HG03159 (cell line): Measurements from ENCODE around the gene RIT2.
"Not testable (repeated sequence)": the region's sequence is repeated elsewhere in the genome, so short reads cannot be mapped to it uniquely, and the experiment has no call there.

Experiments
- ATAC-seq: cut with Tn5 transposase; IDR thresholded peaks from one replicate; pipeline ENCODE4 v1.9.1; 2021; ENCODE audit warnings: mild to moderate bottlenecking, moderate library complexity; ENCODE audit not compliant: unreplicated experiment

RIT2 gene

DNA sequence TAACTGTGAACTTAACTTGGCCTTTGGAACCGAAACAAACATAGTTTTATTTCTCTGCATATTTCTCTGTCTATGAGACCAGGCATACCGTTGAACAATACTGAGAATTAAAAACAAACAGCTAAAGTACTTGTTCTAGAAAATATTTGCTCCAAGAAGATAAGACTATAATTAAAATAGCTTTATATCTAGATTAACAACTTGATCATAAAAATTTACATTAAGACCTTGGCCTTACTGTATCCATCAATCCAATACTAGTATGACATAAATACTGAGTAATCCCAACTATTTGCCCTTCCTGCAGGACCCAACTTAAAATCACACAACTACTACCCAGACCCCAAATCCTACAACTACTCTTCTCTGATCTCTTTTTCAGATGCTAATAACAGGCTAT lies 260.9 kb downstream of the RIT2 start:
- no peak for ATAC-seq

DNA sequence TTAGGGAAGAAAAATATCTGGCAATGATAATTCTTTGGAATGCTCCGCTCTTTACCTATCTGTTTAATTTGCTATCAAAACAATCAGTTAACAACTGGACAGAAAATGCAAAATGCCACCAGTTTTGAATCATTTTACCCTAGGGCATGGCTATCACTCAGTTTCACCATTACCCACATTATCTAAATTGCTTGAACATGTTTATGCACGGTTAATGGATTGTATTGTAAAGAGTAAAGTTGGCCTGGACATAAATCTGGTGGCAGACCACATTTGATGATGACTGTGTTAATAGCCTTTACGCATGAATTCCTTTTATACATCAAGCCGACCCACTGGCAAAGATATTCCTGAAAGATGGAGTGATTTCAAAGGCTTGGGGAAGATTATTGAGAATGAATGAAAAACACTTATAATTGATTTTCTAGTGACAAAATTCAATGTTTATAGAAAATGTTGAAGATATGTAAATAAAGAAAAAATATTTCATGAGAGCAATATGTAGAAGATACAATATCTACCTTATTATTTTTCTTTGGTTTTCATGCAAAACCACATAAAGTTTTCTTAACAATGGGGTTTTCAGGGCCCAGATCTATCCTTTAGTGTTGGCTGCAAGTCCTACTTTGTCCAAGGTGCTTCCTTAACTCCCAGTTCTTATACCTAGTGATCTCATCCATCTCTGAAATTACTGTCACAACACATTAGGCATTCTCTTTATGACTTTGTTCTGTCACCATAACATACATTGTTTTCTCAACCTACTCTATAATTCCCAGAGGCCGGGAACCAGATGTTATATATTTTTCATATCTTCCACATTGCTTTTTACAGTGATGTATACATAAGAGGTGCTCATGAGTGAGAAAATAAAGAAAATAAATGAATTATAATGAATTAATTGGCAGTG lies 265.1 kb downstream of the RIT2 start:
- ATAC-seq: no peak

DNA sequence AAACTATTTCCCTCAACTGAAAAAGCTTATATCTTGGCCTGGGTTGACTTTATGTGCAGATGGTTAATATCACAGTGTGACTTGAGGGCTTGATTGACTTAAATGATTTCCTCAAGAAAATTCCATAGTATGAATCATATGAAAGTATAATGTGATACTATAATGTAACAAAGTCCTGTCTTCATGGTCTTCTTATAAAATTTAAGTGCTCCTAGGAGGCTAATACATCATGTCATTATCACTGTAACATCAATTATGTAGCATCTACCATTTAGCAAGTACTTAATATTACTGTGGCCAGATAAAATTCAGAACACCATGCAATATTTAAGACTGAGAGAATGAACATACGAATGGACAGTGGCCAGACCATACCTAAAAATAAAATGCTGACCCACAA lies 276.1 kb downstream of the RIT2 start:
- ATAC-seq: no peak

GRCh38 chr18:42838546-42839145 lies 276.8 kb downstream of the RIT2 start:
- no peak for ATAC-seq

DNA sequence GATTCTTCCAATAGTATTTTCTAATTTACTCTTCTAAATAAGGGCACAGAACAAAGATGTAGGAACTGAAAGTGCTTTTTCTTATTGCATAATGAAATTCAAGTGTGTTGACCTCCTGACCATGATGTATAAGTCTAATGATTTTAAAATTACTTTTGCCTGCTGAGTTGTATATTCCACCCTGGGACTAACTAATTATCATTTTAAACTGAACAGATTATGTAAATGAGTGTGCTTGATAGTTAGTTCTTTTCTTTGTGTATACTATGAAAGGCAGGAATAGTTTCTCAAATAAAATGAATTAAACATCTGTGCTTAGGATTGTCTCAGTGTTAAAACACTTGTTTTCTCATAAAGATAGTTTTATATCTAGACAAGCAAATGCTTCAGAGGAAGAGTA lies 284.5 kb downstream of the RIT2 start:
- no peak for ATAC-seq

DNA sequence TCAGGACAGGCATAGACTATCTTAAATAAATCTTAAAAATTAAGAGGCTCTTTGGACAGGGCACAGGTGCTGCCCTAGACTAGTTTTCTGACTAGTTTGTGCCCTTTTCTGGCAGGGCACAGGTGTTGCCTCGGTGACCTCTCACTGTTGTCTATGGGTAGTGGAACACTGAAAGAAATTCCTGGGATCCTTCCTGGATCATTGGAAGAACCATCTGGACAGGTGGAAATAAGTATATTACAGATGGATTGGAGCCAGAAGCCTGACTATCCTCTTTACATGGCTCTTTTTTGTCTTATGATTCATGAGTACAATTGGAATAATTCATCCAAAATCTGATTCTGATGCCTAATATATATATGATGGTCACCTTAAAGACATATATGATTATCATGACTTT lies 286.6 kb downstream of the RIT2 start:
- no peak for ATAC-seq

GRCh38 chr18:42824178-42824577 lies 291.3 kb downstream of the RIT2 start:
- no peak for ATAC-seq

GRCh38 chr18:42822711-42823110 lies 292.8 kb downstream of the RIT2 start:
- no peak for ATAC-seq

- no peak for ATAC-seq
Observed at GRCh38 chr18:42821492-42821891, 294.0 kb downstream of the RIT2 start.

- ATAC-seq: no peak
Observed at GRCh38 chr18:42814618-42815017, 300.9 kb downstream of the RIT2 start.

DNA sequence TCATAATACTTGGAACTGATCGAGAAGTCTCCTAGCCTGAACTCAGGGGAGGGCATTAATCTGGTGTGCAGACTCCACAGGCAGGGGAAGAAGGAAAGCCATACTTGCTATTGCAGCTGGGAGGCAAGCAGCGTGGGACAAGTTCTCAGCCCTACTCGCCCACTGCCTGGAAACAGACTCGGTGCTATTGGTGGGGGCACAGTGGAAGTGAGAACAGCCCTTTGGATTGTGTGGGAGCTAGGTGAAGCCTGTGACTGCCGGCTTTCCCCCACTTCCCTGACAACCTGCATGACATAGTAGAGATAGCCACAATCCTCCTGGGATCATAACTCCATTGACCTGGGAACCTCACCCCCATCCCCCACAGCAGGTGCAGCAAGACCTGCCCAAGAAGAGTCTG lies 301.3 kb downstream of the RIT2 start:
- ATAC-seq: no peak

DNA sequence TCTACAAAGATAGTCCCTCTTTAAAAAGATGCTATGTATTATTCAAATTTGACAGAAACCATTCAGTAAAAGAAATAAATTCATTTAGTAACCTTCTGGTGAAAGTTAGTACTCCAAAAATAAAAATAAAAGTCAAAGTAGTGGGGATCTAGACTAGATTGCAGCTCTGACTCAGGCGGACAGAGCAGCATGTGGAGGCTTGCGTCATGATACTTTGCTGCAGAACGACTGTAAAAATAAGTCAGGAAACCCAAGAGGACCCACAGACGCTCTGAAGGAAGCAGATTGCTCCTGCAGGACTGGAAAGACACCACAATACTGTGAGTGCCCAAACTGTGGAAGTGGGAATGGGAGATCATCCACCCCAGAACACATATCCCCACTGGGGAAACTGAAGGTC lies 301.9 kb downstream of the RIT2 start:
- no peak for ATAC-seq

DNA sequence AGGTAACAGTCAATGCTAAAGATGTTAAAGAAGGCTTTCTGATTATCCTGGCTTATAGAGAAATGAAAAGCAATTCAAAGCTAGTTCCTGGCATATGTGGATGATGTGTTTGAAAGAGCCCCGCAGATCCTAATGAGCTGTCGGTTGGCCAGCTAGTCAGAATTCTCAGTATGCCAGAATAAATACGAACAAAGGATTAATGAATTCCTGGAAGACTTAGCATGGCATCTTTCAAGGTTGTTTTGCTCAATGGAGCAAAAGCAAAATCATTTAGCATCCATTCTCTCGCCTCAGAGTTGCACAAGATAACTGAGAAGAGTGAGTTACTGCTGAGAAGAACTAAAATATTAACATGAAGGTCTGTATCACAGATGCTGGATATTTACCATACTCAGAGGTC lies 307.6 kb downstream of the RIT2 start:
- ATAC-seq: no peak

DNA sequence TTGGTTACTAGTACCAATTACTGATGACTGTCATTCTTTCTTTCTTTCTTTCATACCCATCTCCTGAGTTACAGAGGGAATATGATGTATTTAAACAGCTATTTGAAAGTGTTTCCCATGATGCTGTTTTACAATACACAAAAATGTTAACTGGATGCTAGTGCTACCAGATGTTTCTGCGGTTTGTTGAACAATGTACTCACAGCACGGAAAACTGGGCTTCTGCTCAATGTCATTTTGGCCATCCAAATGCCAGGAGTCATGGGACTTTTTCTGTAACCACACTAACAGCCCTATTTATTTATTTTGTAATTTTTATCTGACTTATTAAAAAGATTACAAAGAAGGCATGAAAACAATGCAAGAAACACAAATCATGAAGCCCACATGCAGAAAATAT lies 313.8 kb downstream of the RIT2 start:
- ATAC-seq: no peak

- ATAC-seq: no peak
Observed at GRCh38 chr18:42798606-42799170, 316.8 kb downstream of the RIT2 start.

DNA sequence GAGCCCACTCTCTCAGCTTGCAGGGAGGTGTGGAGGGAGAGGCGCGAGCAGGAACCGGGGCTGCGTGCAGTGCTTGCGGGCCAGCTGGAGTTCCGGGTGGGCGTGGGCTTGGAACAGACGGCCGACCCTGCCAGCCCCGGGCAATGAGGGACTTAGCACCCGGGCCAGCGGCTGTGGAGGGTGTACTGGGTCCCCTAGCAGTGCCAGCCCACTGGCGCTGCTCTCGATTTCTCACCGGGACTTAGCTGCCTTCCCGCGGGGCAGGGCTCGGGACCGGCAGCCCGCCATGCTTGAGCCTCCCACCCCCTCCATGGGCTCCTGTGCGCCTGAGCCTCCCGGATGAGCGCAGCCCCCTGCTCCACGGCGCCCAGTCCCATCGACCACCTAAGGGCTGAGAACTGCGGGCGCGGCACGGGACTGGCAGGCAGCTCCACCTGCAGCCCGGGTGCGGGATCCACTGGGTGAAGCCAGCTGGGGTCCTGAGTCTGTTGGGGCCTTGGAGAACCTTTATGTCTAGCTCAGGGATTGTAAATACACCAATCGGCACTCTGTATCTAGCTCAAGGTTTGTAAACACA lies 320.2 kb downstream of the RIT2 start:
- not testable (repeated sequence) for ATAC-seq

GRCh38 chr18:42792731-42793130 lies 322.8 kb downstream of the RIT2 start:
- no peak for ATAC-seq

GRCh38 chr18:42784632-42785031 lies 330.9 kb downstream of the RIT2 start:
- no peak for ATAC-seq

GRCh38 chr18:42782929-42783328 lies 332.6 kb downstream of the RIT2 start:
- ATAC-seq: no peak

DNA sequence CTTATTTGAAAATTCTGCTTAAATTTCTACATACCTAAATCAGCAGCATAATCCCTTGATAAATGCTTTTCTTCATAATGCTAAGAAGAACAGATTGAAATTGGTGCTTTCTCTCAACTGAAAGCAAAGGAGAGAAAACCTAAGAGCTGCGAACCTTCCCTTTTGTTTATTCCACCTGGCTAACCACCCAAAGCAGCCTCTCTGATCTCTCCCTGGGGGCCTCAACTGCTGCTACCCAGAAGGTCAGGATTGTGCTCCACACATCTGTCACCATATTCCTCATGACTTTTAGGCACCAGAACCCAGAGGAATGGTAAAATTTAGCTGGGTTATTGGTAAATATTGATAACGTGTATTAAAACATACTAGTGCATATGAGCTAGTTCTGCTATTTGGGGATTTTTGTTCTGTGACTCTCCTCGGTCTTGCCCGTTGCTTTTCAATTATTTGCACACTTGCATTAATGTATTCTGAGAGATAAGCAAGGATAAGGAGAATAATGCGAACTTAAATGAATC lies 334.1 kb downstream of the RIT2 start:
- no peak for ATAC-seq

GRCh38 chr18:42780171-42780570 lies 335.3 kb downstream of the RIT2 start:
- ATAC-seq: no peak
